CD4-positive, alpha-beta T cell treated with Interleukin-2 at 100 ng/mL for 4 hours (primary cell): ENCODE measurements around the gene RPS18.

Experiments
- DNase-seq: peaks from one replicate; pipeline ENCODE4 v3.0.0-alpha.2; 2020; ENCODE audit warnings: low spot score

RPS18 gene

DNA sequence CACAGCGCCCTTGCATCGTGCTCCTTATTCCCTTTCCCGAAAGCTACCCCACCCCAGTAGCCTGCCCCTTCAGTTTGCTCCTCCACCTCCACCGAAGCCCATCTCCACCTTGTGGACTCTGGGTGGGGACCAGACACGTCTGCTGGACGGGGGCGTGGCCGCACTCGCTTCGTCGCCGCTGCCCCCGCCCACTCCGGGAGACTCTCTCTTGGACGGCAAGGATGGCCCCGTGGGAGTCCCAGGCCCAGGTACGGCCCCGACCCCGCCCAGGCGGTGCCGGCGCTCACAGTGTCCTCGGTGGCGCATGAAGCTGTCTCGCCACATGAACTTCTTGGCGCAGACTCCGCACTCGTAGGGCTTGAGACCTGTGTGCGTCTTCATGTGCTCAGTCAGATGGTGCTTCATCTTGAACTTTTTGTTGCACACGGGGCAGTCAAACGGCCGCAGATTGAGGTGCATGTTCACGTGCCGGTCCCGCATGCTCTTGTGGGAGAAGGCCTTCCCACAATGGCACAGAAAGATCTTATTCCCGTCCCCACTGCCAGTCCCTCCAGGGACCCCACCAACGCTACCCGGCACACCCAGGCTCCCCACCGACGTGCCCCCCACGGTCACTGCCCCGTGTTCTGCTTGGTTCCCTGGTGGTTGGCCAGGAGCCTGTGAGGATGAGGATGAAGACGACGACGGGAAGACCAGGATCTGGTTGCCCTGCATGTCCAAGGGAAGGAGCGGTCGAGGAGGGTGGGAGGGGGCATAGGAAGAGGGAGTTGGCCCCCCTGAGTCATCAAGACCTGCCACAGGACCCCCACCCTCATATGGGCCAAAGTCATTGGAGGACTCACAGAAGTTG lies 43.3 kb downstream of the RPS18 start:
- DNase-seq = no peak

DNA sequence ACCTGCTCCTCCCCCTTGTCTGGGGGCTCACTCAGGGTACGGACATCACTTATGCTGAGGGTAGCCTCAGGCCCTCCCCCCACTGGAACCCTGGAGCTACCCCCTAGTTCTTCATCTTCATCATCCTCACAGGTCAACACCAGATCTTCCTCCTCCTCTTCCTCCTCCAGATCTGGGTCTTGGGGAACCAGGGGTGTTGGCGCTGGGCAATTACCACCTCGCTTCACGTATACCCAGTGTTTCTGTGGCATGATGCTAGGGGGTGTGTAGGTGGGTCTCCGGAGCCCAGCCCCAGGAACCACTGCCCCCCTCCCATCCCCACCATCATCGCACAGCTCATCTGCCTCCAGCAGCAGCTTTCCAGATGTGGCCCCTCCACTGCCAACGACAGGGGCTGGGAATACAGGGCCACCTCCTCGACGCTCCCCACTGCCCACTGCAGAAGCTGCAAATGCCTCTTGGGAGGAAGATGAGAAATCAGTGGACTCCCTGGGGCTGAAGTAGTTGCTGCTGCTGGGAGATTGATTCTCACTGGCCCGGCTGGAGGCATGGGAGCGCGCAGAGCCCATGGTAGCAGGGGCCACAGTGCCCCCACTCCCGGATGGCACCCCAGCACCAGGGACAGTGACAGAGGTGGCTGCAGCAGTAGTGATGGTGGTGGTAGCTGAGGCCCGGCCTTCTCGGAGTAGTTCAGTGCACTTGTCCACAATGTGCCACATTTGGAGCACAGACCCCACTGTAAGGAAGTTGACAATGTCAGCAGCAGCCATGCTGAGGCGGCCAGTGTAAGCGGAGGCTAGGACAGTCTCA lies 44.1 kb downstream of the RPS18 start:
- DNase-seq = no peak

DNA sequence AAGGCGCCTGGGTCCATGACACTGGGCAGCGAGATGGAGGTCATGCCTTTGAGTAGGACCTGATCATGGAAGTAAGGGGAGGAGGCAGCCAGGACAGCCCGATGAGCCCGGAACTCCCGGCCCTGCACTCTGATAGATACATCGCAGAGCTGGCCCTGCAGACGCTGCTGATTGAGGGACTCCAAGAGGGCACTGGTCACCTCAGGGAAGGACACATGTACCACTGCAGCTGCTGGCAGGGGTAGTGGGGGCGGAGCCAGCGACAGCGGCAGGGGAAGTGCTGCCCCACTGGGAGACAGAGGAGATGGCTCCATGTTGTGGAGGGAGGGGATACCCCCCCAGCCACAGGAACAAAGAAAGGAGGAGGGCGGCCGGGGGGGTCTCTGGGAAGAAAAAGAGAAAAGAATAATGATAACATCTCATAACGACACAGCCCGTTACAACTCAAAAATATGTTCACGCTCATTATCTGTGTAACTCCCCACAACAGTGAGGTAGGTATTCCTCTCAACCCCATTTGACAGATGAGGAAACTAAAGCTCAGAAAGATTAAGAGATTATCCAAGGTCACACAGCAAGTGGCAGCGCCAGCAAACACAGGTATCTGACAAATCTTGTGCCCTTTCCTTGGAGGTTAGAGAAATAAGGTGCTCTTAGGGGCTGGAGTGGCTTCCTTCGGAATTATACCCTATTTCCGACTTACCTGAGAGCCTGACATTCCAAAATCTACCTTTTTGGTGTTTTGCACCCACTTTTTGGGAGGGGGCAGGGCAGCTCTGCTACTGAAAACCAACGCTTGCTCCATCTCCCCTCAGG lies 44.9 kb downstream of the RPS18 start:
- DNase-seq = no peak

DNA sequence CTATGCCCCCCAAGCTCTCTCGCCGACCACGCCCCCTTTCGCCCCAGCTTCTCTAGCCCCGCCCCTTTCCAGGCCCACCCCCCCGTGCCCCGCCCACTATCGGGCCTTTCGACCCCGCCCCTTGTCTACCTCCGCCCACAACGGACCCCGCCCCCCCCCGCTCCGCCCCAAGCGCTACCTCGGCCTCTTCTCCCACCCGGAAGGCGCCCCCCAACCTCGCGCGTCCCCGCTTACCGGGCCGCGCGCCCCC lies 45.5 kb downstream of the RPS18 start:
- DNase-seq = no peak

DNA sequence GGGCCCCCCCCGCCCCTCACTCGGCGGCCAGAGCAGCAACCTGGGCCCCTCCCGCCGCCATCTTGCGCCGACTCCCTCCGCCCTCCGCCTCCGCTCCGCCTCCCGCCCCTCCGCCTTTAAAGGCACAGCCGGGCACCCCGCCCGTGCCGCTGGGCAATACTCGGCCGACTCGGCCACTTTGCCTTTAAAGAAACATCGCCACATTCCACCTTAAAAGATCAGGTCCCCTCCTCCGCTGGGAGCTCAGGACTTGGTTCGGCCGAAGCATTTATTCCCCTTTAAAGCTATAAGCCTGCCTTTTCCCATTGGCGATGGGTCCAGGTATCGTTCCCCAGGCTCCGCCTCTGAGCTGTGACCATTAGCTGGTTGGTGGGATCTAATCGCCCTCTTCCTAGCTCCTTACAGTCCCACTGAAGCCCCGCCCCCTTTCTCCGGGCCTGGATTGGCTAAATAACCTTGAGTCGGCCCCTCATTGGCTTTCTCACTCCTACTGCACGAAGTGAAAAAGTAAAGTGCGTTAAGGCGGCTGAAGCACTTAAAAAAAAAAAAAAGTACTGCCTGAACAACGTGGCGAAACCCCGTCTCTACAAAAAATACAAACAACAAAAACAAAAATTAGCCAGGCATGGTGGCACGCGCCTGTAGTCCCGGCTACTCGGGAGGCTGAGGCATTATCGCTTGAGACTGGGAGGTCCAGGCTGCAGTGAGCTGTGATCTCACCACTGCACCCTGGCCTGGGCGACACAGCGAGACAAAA lies 46.0 kb downstream of the RPS18 start, which contains the start of gene ZBTB22:
Gene ZBTB22 (minus strand): TSS at position 76 of the 757 bp plus-strand sequence. CDS start 828 bp downstream, outside the sequence.
- DNase-seq = peak; percentile 98

DNA sequence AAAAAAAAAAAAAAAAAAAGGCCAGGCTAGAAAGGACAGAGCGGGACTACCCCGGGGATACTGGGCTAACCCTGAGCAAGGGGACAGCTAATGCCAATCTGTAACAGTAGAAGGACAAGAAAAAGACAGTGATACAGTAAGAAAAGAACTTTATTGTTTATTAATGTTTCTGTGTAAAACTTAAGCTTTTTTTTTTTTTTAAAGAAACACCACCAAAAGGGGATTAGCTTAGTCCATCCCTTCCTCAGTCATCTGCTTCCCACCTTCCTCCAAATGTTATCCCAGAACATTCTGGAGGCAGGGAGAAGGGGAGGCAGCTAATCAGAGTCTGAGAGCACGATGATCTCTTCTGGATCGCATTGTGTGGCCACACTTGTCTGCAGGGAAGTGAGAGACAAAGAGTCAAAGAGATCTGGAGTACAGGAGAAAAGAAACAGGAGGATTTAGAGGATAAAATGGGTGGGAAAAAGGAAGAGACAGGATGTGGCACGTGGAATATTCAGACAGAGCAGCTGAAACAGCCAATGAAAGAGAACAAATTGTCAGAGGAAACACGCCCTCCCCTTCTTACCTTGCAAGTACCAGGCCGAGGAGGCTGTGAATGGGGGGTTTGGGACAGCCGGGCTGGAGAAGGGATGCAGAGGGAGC lies 46.7 kb downstream of the RPS18 start:
- DNase-seq = no peak

DNA sequence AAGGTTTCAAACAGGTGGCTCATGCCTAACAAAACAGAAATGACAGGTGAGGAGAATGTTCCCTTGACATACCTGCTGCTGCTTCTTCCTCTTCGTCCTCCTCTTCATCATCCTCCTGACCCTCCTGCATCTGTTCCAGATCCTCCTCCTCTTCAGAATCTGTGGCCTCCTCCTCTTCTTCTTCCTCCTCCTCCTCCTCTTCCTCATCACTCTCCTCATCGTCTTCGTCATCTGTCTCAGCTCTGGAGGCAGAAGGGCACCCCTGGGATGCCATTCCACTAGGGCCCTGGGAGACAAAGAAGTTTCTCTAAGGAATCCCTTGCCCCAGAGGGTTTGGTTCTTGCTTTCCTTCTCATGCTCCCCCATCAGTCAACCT lies 48.1 kb downstream of the RPS18 start:
- no peak for DNase-seq

DNA sequence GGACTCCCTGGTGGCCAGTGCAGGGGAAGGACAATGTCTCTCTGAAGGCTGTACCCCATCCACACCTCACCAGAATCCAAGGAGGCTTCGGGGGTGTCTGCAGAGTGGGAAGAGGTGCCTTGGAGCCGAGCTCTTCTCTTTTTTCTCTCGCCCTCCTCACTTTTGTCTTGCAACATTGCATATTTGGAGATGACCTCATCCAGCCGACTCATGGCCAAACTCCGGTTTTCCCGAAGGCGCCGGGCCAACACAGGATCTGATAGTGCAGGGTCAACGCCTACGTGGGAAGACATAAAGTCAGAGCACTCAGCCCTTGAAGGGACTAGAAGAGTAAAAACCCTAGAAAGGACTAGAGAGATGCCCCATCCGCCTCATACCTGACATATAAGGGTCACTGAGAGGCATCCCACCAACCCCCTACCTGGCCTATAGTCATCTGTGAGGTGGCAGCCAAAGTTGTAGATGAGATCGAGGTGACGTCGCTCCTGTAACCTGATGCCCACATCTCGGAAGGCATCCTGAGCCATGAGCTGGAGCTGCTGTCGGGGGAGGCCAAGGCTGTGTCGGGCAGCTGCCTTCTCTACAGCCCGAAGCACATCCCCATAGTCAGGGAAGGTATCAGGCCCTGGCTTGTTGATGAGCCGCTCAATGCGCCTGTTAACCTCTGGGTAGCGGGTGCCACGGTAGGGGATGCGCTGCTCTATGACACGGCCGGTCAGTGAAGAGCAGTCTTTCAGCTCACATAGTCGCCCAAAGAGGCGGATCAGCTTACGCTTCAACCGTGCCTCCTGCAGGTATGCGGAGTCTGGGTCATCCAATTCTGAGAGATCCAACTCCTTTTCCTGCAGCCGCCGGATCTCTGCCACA lies 48.7 kb downstream of the RPS18 start:
- DNase-seq = no peak

DNA sequence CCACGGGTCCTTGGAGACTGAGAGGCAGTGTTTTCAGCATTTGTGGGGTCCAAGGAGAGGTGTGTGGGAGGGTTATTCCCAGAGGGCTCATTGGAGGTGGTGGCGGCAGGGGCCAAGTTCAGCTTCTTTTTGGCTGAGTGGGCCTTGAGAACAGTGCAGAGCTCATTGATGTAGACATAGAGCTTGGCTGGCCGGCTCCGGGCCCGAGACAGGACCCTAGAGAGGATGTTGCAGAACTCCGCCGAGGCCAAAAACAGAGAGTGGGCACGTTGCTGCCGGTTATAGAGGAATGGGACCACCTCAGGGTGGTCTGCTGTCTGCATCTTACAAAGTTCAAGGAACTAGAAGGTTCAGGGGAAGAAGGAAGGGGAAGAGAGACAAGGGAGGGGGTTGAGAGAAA lies 49.4 kb downstream of the RPS18 start:
- no peak for DNase-seq

DNA sequence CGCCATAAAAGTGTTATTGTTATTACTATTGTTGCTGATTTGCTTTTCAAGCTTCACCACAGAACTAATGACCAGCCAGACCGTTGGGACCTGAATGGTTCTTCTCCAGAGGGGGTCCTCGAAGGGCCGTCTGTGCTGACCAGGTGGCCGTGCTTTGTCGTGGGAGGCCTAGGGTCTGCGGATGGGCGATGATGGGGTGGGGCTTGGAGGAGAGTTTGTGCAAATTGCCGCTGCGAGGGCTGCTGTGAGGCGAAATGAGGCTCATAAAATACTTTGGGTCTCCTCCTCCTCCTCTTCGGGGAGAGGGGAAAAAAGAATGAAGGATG lies 51.7 kb downstream of the RPS18 start:
- no peak for DNase-seq

DNA sequence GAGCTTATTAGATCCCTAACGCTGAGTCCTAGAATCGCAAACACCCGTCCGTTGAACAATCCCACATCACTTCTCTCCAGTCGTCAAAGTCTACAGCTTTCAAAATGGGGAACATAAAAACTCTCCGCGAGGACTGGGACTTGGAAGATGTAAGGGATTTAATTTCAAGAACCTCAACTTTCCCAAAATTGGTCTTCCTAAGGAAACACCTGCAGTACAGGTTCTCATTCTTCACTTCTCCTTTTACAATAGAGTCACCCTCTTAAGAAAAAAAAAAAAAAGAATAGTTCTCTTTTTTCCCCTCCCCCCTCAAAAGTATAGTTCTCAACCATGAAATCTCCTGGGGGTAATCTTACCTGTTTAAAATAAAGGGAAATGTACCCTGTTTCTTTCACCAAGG lies 52.2 kb downstream of the RPS18 start:
- DNase-seq = no peak
